Stromal cell of bone marrow (primary cell): ENCODE measurements around the gene ELFN1.

Experiments
- DNase-seq: peaks from one replicate; pipeline ENCODE4 v3.0.0-alpha.2; 2012; ENCODE audit warnings: low read depth

The ELFN1 gene

GRCh38 chr7:1642291-1642731, 27.8 kb upstream of the ELFN1 start:
- no peak for DNase-seq

- DNase-seq: no peak
Observed at GRCh38 chr7:1643270-1644092, 26.6 kb upstream of the ELFN1 start.

GRCh38 chr7:1644341-1645070, 25.6 kb upstream of the ELFN1 start:
- DNase-seq: no peak

GRCh38 chr7:1645071-1645409, 25.0 kb upstream of the ELFN1 start:
- no peak for DNase-seq

DNA sequence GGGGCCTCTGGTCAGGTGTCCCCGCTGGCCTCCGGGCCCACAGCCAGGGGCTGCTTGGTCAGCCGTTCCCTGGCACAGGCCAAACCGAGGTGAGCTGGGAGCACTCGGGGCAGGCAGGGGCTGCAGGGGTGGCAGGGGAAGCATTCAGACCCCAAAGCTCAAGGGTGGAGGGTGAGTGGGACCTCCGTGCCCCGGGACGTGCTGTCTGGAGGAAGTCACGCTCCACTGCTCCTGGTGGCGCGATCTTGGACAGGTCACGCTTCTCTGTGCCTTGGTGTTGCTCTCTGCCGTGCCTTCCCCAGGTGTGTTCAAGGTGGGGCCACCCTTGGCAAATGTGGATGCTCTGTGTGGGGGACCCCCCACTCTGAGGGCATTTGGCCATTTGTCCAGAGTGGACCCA, 24.6 kb upstream of the ELFN1 start:
- DNase-seq: no peak

DNA sequence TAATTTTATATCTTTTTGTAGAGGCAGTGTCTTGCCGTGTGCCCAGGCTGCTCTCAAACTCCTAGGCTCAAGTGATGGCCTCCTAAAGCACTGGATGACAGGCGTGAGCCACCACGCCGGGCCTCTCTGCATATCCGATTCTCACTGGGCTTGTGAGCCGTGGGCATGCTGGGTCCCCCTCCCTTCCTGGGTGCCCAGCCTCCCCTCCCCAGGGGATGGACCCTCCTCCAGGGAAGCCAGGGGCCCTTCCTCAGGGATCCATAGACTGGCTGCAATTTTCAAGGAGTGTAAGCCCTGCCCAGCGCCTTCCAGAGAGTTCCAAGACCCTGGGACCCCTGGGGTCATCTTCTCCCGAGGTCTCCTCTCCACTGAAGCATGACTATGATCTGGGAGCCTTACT, 23.7 kb upstream of the ELFN1 start:
- no peak for DNase-seq

DNA sequence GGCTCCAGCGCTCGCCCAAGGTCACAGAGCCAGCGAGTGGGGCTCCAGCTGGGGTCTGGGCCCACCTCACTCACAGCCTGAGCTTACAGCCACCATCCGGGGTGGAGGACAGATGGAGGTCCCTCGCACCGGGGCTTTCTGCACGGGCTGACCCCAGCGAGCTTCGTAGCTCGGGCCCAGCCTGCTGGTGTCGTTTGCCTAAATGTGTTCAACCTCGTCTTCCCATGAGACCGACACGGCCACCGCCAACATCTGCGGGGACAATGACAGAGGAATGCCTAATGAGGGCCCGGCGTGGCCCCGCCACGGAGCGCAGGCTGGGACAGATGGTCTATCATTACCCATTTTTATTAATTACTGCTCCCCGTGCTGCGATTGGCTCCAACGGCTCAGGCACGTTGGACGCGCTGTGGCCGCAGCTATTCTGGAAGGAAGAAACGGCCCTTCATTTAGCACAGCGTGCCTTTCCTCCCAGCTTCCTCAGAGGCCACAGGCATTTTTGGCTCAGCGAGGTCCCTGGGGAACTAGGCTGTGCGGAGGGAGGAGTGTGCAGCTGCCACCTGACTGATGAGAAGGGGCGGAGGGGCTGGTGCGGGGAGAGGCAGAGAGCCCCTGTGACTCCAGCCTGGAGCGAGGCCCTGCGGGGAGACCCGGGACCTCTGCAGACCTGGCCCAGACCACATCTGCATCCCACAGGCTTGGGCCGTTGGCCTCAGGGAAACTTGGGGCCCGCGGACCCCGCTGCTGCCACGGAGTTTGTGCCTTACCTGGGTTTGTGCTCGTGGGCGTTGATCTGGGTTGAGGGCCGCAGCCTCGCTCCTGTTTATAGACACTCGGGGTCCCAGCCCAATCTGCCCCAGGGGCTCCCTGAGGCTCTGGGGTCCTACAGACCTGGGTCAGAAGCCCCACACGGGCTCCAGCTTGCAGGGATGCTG, 22.9 kb upstream of the ELFN1 start:
- peak; percentile 44 for DNase-seq

DNA sequence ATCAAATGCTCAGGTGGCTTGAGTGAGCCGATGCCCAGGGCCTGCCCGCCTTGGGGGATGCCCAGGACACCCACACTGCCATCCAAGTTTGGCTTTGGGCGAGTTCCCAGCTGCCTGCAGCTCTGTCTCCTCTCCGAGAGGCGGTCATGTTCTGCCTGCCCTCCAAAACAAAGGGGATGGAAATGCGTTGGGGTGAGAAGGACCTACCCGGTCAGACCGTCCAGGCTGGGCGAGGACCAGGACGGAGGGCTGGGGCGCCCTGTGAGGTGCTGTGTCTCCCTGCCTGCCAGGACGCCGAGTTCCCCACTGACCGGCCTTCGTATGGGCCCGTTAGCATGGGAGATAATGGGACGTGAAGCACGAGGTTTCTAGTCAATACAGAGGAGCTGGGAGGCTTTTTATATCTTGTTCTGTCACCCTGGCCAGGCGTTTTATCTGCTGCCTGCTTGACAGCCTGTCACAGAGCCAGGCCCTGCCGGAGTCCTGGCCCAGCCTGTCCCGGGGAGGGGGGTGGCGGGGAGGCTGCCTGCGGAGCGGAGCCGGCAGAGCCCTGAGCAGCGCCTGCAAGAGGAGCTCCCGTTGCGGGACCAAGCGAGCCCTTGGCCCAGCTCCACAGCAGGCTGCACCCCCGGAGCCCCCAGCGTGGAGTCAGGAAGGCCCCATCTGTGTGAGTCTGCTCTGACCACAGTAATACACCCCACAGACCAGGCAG, 22.0 kb upstream of the ELFN1 start:
- DNase-seq: no peak

DNA sequence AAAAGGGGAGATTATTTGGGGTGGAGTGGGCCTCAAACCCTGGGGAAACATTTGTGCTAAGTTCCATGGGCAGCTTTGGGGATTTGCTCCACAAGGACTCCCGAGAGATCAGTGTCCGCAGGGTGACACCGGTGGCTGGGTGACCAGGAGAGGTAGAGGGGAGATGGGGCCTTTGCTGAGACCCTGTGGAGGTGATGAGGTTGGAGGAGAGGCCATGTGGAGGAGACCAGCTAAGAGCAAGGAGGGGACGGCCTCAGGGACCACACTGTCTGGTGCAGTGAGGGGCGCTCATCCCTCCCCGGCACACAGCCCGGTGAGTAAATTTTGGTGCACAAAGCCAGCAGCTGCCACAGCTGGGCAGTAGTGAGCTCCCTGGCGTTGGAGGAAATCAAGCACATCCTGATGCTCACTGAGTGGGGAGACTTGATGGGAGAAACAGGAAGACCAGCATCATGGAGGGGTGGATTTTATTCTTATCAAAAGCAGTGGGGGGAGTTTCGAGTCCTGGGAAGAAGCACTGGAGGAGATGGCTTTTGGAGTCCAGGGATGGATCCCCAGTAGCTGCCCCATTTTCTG, 20.2 kb upstream of the ELFN1 start:
- DNase-seq: no peak

GRCh38 chr7:1650363-1651030, 19.6 kb upstream of the ELFN1 start:
- DNase-seq: no peak

- DNase-seq: no peak
Observed at GRCh38 chr7:1651031-1651446, 19.0 kb upstream of the ELFN1 start.

- DNase-seq: no peak
Observed at GRCh38 chr7:1651891-1652290, 18.2 kb upstream of the ELFN1 start.

DNA sequence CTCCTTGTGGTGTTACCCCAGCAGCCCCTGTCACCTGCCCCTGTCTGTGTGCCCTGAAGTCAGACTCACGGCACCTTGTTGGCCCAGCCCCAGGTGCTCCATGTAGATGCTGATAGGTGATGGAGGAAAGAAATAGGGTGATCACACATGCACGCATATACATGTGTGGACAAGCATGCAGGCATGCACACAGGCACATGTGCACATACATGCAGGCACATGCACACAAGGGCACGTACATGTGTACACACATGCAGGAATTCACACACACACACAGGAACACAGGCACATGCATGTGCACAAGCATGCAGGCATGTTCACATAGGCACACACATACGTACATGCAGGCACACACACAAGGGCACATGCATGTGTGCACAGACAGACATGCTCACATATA, 16.6 kb upstream of the ELFN1 start:
- DNase-seq: no peak

- no peak for DNase-seq
Observed at GRCh38 chr7:1654111-1654510, 16.0 kb upstream of the ELFN1 start.

DNA sequence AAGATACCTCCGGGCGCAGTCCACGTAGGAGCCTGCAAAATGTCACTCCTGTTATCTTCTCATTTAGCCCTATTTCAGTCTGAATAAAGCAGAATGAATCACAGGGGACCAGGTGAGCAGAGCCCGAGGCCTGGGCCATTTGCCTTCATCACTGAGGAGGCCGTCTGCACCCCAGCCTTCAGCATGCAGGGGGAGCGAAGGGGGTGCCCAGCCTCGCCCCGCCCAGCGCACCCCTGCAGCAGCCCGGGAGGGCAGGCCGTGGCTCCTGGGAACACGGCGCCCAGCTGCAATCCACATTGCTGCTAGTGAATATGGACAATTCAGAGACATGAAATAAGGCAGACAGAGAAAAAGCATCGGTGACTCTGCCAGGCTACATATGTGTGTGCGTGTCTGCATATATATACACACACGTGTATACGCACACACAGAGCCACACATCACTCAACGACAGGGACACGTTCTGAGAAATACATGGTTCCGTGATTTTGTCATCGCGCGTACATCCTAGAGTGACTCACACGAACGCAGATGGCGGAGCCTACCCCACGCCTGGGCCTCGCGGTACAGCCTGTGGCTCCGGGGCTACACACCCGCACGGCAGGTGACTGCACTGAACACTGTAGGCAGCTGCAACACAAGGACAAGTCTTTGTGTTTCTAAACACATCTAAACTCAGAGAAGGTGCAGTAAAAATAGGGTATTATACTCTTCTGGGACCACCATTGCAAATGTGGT, 15.2 kb upstream of the ELFN1 start:
- no peak for DNase-seq

- DNase-seq: peak; percentile 36
Observed at GRCh38 chr7:1659696-1660095, 10.4 kb upstream of the ELFN1 start.

DNA sequence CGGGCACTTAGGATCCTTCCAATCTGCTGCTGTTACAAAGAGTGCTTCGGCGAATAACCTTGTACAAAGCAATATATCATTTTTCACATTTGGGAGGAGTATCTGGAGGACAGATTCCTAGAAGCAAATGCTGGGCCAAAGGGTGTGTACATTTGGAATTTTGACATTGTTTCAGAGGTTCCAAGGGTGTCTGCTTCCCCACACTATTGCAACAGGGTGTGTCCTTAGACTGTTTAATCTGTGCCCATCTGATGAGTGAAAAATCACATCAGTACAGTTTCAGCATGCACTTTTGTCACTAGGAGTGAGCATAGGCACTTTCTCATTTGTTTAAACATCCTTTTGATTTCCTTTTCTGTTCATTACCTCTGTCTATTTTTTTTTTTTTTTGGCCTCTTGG, 8.6 kb upstream of the ELFN1 start:
- DNase-seq: no peak

DNA sequence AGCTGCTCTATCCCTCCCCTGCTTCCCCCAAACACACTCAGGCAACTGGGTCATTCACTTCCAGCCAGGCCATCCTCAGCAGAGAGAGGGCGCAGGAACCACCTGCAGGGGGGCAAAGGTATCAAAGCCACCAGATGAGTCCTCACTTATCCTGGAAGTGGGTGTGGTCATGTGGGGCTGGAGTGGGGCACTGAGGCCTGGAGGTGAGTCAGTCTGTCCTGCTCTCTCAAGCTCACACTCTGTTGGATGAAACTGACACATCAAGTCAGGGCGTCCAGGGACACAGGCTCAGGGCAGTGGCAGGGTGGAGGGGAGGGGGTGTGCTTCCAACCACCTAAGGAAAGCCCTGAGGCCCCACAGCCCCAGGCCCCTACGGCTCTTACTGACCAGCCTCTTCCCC, 8.0 kb upstream of the ELFN1 start:
- no peak for DNase-seq

DNA sequence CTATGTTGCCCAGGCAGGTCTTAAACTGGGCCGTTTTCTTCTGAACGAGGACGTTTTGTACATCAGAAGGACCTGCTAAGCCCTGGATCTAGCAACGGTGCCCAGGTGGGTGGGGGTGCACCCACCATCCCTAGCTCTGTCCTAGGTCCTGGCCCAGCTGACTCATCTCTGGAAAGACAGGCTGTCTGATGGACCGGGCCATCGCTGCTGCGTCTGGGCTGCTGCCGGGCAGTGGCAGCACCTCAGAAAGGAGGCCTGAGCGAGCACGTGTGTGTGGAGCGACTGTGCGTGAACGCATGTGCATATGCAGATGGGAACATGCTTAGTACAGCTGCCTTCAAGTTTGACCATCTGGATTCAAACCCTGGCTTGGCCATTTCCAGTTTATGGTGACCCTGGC, 7.3 kb upstream of the ELFN1 start:
- no peak for DNase-seq

- no peak for DNase-seq
Observed at GRCh38 chr7:1663223-1663622, 6.9 kb upstream of the ELFN1 start.
